ENCODE results near the gene RBM5. TPM values are rescaled to one million over a fixed set of nuclear protein-coding genes. Genes with fewer than 3 reads are reported as not detected.
A peak's percentile ranks its signal among the peaks of the same experiment; 100 is the strongest.

The RBM5 gene
- total and polyA plus RNA-seq, 2 donors from 2014 or later: 51.0 to 149 TPM

- intact Hi-C loops (cut with DNase I): no loop called here
- FAIRE-seq: no peak
- Histone ChIP-seq H3K4me3 (ENCODE audit: low read length in 3 of 3) (no peak overlapping the region), H3K36me3 (ENCODE audit: control insufficient read depth in 2 of 3, insufficient read depth in 3 of 3, low read length in 3 of 3) (no peaks in the 10 kb centered on the region), H3K9me3 (ENCODE audit: control insufficient read depth in 2 of 3, insufficient read depth in 1 of 3, low read length in 3 of 3) (no peaks in the 10 kb centered on the region), H3K9ac (ENCODE audit: low read length in 3 of 3) (no peak overlapping the region), H3K27me3 (ENCODE audit: control insufficient read depth, insufficient read depth, low read length) (no peaks in the 10 kb centered on the region), H3K27ac (ENCODE audit: low read depth in 2 of 2, low read length in 2 of 2) (no peak overlapping the region), H3K4me1 (ENCODE audit: control insufficient read depth in 2 of 3, insufficient read depth in 2 of 3, low read depth in 1 of 3, low read length in 3 of 3) (peaks cover 6 to 17% (median 14%) of the 10 kb centered on the region in 3 donors)
- peak in 1 of 5 donors; percentile 32 for DNase-seq
- TF ChIP-seq CTCF (IDR thresholded peaks at IDR 0.05; ENCODE audit: borderline replicate concordance, extremely low read depth, insufficient read depth): no peak
These were observed 50.6 kb downstream of the RBM5 start for GRCh38 chr3:50139308-50139707.

DNA sequence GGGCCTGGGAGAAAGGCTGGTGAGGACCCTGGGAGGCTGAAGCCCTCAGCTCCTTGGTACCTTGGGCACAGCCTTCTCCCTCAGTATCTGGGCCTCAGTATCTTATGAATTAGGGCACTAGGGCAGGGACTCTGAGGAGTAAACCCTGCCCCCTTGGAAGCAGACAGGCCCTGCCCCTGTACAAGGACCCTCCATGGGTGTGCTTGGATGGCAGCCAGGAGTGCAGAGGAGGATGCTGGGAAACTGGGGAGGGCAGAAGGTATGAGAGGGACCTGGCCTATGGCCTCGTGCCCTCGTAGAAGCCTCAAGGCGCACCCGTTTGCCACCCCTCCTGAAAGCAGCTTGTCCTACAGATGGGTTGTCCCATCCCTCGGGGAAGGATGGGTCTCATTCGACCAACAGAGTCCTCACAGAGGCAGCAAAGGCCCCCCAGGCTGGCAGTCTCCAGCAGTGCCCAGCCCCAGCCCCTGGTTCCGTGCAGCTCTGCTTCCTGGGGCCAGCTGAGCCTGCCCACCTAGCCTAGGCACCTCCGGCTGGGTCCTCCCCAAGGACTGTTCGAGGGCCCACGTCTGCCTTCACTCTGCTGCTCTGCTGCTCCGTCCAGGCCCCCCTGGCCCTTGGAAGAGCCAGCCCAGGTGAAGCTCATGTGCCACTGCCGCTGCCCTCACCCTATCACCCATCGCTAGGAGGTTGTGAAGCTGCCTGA, 51.2 kb downstream of the RBM5 start:
- H3K27me3 ChIP-seq (ENCODE audit: control insufficient read depth, insufficient read depth, low read length): no peaks in the 10 kb centered on the region
- FAIRE-seq (no peak), DNase-seq (peak in 1 of 5 donors; percentile 40)
- H3K4me1 ChIP-seq (ENCODE audit: control insufficient read depth in 2 of 3, insufficient read depth in 2 of 3, low read depth in 1 of 3, low read length in 3 of 3): peaks cover 6 to 17% (median 14%) of the 10 kb centered on the region in 3 donors
- no peaks in the 10 kb centered on the region for H3K9me3 ChIP-seq (ENCODE audit: control insufficient read depth in 2 of 3, insufficient read depth in 1 of 3, low read length in 3 of 3)
- no peak overlapping the region for H3K9ac ChIP-seq (ENCODE audit: low read length in 3 of 3)
- H3K27ac ChIP-seq (ENCODE audit: low read depth in 2 of 2, low read length in 2 of 2): no peak overlapping the region
- TF ChIP-seq CTCF (IDR thresholded peaks at IDR 0.05; ENCODE audit: borderline replicate concordance, extremely low read depth, insufficient read depth): no peak
- H3K4me3 ChIP-seq (ENCODE audit: low read length in 3 of 3): no peak overlapping the region
- intact Hi-C loops (cut with DNase I): no loop called here
- H3K36me3 ChIP-seq (ENCODE audit: control insufficient read depth in 2 of 3, insufficient read depth in 3 of 3, low read length in 3 of 3): no peaks in the 10 kb centered on the region

DNA sequence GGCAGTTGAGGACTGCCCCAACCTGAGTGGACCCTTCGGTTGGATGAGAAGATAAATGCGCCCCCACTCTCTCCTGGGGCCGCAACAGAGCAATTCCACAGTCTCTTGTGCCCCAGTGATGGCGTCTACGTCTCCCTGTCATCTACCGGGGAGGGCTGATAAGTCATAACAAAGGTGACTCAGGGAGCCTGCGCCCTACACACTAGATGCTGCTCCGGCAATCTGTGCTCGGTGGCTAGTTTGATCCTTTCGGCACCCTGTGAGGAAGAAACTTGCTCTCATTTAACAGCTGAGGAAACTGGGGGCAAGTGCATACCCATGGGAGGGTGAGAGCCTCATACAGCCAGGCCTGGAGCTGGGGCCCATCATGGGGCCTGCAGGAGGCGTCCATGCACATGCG, 52.3 kb downstream of the RBM5 start:
- Histone ChIP-seq H3K27me3 (ENCODE audit: control insufficient read depth, insufficient read depth, low read length) (no peaks in the 10 kb centered on the region), H3K4me1 (ENCODE audit: control insufficient read depth in 2 of 3, insufficient read depth in 2 of 3, low read depth in 1 of 3, low read length in 3 of 3) (peaks cover 6 to 17% (median 14%) of the 10 kb centered on the region in 3 donors), H3K27ac (ENCODE audit: low read depth in 2 of 2, low read length in 2 of 2) (no peak overlapping the region), H3K9me3 (ENCODE audit: control insufficient read depth in 2 of 3, insufficient read depth in 1 of 3, low read length in 3 of 3) (no peaks in the 10 kb centered on the region), H3K9ac (ENCODE audit: low read length in 3 of 3) (no peak overlapping the region), H3K4me3 (ENCODE audit: low read length in 3 of 3) (no peak overlapping the region), H3K36me3 (ENCODE audit: control insufficient read depth in 2 of 3, insufficient read depth in 3 of 3, low read length in 3 of 3) (no peaks in the 10 kb centered on the region)
- FAIRE-seq (no peak), DNase-seq (no peak)
- TF ChIP-seq CTCF (IDR thresholded peaks at IDR 0.05; ENCODE audit: borderline replicate concordance, extremely low read depth, insufficient read depth): no peak
- intact Hi-C loops (cut with DNase I): no loop called here
